Amniotic stem cell (primary cell): ENCODE data around the gene NPAS2.

Experiments used
- DNase-seq: peaks from one replicate; lab custom pipeline; 2025; lab: John Stamatoyannopoulos, UW

NPAS2 gene

GRCh38 chr2:100907832-100908231 is 87.9 kb downstream of the NPAS2 start:
- DNase-seq, result no peak

GRCh38 chr2:100909534-100910081 is 89.7 kb downstream of the NPAS2 start:
- no peak for DNase-seq

- DNase-seq, result no peak
Measured at GRCh38 chr2:100910111-100910510, 90.2 kb downstream of the NPAS2 start.

- DNase-seq, result no peak
Measured at GRCh38 chr2:100919316-100919715, 99.4 kb downstream of the NPAS2 start.

GRCh38 chr2:100921685-100922161 is 101.8 kb downstream of the NPAS2 start:
- peak; percentile 25 for DNase-seq

GRCh38 chr2:100923461-100924060 is 103.6 kb downstream of the NPAS2 start:
- DNase-seq, result no peak

- DNase-seq, result no peak
Measured at GRCh38 chr2:100924122-100924519, 104.2 kb downstream of the NPAS2 start.

GRCh38 chr2:100924520-100925451 is 104.8 kb downstream of the NPAS2 start:
- DNase-seq, result no peak

- DNase-seq, result no peak
Measured at GRCh38 chr2:100928235-100928634, 108.3 kb downstream of the NPAS2 start.

GRCh38 chr2:100929147-100929546 is 109.2 kb downstream of the NPAS2 start:
- DNase-seq, result no peak

- no peak for DNase-seq
Measured at GRCh38 chr2:100934504-100935371, 114.8 kb downstream of the NPAS2 start.

GRCh38 chr2:100935372-100935752 is 115.4 kb downstream of the NPAS2 start:
- DNase-seq, result peak; percentile 18

GRCh38 chr2:100936070-100936741 is 116.3 kb downstream of the NPAS2 start:
- no peak for DNase-seq

GRCh38 chr2:100936972-100937542 is 117.1 kb downstream of the NPAS2 start:
- no peak for DNase-seq

GRCh38 chr2:100938031-100939026 is 118.4 kb downstream of the NPAS2 start:
- no peak for DNase-seq

- DNase-seq, result no peak
Measured at GRCh38 chr2:100939445-100939844, 119.5 kb downstream of the NPAS2 start.

GRCh38 chr2:100940240-100940639 is 120.3 kb downstream of the NPAS2 start:
- no peak for DNase-seq

- no peak for DNase-seq
Measured at GRCh38 chr2:100940766-100941645, 121.1 kb downstream of the NPAS2 start.
